Measurements from ENCODE around the gene TMEM44.

GRCh38 chr3:194555175-194556062, 77.8 kb downstream of the TMEM44 start:
- TF ChIP-seq CTCF (conservative IDR thresholded peaks at IDR 0.05; ENCODE audit: low read length): no peak
- TF ChIP-seq EZH2phosphoT487 (IDR thresholded peaks at IDR 0.05; ENCODE audit: borderline replicate concordance): no peak

Measured in Loucy (cell line).